Measurements from ENCODE around the gene ARHGAP5.

The ARHGAP5 gene

DNA sequence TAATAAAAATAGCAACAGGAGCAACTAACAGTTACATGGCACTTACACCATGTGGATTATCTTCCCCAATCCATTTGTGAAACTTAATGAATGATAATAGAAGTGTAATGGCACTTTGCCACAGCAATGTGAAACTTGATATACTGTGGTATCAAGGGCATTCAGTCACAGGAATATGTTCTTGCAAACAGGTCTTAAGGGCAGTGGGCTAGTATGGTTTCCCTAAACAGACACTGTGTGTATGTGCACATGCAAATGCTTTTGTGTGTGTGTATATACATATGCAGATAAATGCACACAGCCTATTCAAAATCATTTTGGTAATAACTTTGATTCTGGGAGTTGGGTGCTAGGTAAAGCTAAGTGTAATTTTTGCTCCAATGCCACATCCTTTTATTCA is 26.2 kb upstream of the ARHGAP5 start:
- Histone ChIP-seq H3K4me3 (ENCODE audit: low read length) (no peak overlapping the region), H3K4me1 (ENCODE audit: insufficient read depth, low read length) (0 out of 2 replicates have a peak, but pooled peaks cover 5% of the 10 kb centered on the region), H3K9me3 (ENCODE audit: insufficient read depth, low read depth, low read length) (0 out of 2 replicates have a peak, but pooled peaks cover 3% of the 10 kb centered on the region), H3K9ac (ENCODE audit: low read depth, low read length) (no peak overlapping the region), H3K27ac (ENCODE audit: low read depth, low read length) (no peak overlapping the region), H3K36me3 (ENCODE audit: insufficient read depth, low read length) (no peaks in the 10 kb centered on the region), H3K27me3 (ENCODE audit: insufficient read depth, low read length) (no peaks in the 10 kb centered on the region)

DNA sequence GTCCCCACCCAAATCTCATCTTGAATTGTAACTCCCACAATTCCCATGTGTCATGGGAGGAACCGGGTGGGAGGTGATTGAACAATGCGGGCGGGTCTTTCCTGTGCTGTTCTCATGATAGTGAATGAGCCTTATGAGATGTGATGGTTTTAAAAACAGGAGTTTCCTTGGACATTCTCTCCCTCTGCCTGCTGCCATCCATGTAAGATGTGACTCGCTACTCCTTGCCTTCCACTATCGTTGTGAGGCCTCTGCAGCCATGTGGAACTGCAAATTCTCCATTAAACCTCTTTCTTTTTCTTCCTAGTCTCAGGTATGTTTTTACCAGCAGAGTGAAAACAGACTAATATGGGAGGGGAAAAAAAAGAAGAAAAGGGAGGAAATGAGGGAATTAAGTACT is 22.6 kb upstream of the ARHGAP5 start:
- Histone ChIP-seq H3K27me3 (ENCODE audit: insufficient read depth, low read length) (no peaks in the 10 kb centered on the region), H3K36me3 (ENCODE audit: insufficient read depth, low read length) (no peaks in the 10 kb centered on the region)
- WGBS = 91% methylated on average over 5 of the region's 5 CpGs

DNA sequence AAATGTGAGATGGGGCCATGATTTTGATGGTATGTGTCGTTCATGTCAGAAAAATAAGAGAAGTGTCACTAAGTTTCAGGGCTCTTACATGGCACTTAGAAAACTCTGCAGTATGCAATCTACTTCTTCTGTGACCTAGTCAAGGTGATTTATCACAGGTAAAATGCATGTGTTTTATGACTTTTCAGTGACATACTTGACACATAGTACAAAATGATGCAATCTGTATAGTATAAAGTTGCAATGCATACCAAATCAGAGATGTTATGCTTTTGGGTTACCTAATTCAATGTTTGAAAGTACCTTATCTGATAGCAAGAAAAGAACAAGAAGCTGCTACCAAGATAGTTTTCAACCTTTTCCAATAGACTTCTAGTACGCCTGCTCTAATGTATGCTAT is 21.9 kb upstream of the ARHGAP5 start:
- H3K4me3 ChIP-seq (ENCODE audit: low read length) = no peak overlapping the region
- H3K27ac ChIP-seq (ENCODE audit: low read depth, low read length) = no peak overlapping the region
- H3K9ac ChIP-seq (ENCODE audit: low read depth, low read length) = no peak overlapping the region
- peaks cover 8% of the 10 kb centered on the region; the same call in 1 of the 2 replicates for H3K4me1 ChIP-seq (ENCODE audit: insufficient read depth, low read length)
- 0 out of 2 replicates have a peak, but pooled peaks cover 3% of the 10 kb centered on the region for H3K9me3 ChIP-seq (ENCODE audit: insufficient read depth, low read depth, low read length)
- 44% methylated on average over 1 of the region's 2 CpGs for WGBS
- no peaks in the 10 kb centered on the region for H3K36me3 ChIP-seq (ENCODE audit: insufficient read depth, low read length)
- H3K27me3 ChIP-seq (ENCODE audit: insufficient read depth, low read length) = no peaks in the 10 kb centered on the region

More for the DNA sequence above, 22.6 kb upstream of the ARHGAP5 start:
- H3K4me3 ChIP-seq (ENCODE audit: low read length) = no peak overlapping the region
- H3K9me3 ChIP-seq (ENCODE audit: insufficient read depth, low read depth, low read length) = 0 out of 2 replicates have a peak, but pooled peaks cover 3% of the 10 kb centered on the region
- peaks cover 5% of the 10 kb centered on the region; the same call in 1 of the 2 replicates for H3K4me1 ChIP-seq (ENCODE audit: insufficient read depth, low read length)
- no peak overlapping the region for H3K27ac ChIP-seq (ENCODE audit: low read depth, low read length)
- no peak overlapping the region for H3K9ac ChIP-seq (ENCODE audit: low read depth, low read length)

DNA sequence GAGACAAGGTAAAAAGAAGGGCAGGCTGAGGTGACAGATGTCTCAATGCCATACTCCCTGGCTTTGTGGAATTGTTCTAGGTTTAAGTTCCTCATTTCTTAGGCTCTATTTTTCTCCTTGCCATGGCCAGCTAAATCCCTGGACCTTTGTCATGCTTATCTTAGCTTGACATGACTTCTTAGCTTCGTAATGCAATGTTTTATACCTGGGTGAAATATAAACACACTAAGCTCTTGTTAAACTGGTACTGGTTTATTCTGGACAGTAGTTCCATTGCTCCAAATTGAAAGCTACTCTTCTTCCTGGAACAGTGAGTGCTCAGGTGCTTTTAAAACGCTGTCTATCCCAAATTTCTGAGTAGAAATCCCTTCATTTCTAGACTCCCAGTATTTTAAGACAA is 17.4 kb upstream of the ARHGAP5 start:
- H3K27ac ChIP-seq (ENCODE audit: low read depth, low read length) = no peak overlapping the region
- H3K4me3 ChIP-seq (ENCODE audit: low read length) = no peak overlapping the region
- no peaks in the 10 kb centered on the region for H3K27me3 ChIP-seq (ENCODE audit: insufficient read depth, low read length)
- no peaks in the 10 kb centered on the region for H3K9me3 ChIP-seq (ENCODE audit: insufficient read depth, low read depth, low read length)
- peaks cover 8% of the 10 kb centered on the region; the same call in 1 of the 2 replicates for H3K4me1 ChIP-seq (ENCODE audit: insufficient read depth, low read length)
- no peaks in the 10 kb centered on the region for H3K36me3 ChIP-seq (ENCODE audit: insufficient read depth, low read length)
- 74% methylated on average over 2 of the region's 2 CpGs for WGBS
- no peak overlapping the region for H3K9ac ChIP-seq (ENCODE audit: low read depth, low read length)

DNA sequence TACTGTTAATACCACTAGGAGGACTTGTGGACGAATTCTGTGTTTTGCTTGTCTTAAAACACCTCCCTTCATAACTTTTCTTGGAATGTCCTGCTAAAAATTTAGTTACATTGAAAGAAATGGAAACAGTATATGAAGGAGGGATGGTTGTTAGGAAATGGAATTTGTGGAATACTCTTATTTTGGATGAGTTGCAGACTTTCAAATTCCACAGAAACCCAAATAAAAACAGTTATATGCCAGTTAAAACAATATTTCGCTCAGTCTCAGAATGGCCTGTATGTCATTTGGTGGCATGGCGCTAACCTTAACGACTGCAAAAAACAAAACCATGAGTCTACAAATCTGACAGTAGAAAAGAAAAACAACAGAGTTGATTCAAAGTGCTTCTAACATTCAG is 12.2 kb upstream of the ARHGAP5 start:
- H3K36me3 ChIP-seq (ENCODE audit: insufficient read depth, low read length) = no peaks in the 10 kb centered on the region
- no peaks in the 10 kb centered on the region for H3K27me3 ChIP-seq (ENCODE audit: insufficient read depth, low read length)
- H3K9me3 ChIP-seq (ENCODE audit: insufficient read depth, low read depth, low read length) = no peaks in the 10 kb centered on the region
- no peaks in the 10 kb centered on the region for H3K4me1 ChIP-seq (ENCODE audit: insufficient read depth, low read length)
- WGBS = 96% methylated on average over 4 of the region's 4 CpGs
- no peak overlapping the region for H3K27ac ChIP-seq (ENCODE audit: low read depth, low read length)
- H3K9ac ChIP-seq (ENCODE audit: low read depth, low read length) = no peak overlapping the region
- H3K4me3 ChIP-seq (ENCODE audit: low read length) = no peak overlapping the region

DNA sequence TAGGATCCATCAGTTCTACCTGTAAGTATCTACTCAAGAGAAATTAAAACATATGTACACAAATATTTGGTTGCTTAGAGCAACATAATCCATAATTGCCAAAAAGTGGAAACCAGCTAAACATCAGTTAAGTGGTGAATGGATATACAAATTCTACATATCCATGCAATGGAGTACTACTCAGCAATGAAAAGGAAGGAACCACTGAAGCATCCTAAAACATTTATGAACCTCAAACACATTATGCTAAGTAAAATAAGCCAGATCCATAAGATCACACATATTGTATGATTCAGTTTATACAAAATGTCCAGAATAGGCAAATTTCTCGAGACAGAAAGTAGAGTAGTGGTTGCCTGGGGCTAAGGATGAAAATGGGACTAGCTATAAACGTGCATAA is 8.4 kb upstream of the ARHGAP5 start:
- no peak overlapping the region for H3K27ac ChIP-seq (ENCODE audit: low read depth, low read length)
- no peaks in the 10 kb centered on the region for H3K4me1 ChIP-seq (ENCODE audit: insufficient read depth, low read length)
- no peaks in the 10 kb centered on the region for H3K27me3 ChIP-seq (ENCODE audit: insufficient read depth, low read length)
- 93% methylated on average over 2 of the region's 2 CpGs for WGBS
- H3K4me3 ChIP-seq (ENCODE audit: low read length) = no peak overlapping the region
- H3K9ac ChIP-seq (ENCODE audit: low read depth, low read length) = no peak overlapping the region
- no peaks in the 10 kb centered on the region for H3K9me3 ChIP-seq (ENCODE audit: insufficient read depth, low read depth, low read length)
- no peaks in the 10 kb centered on the region for H3K36me3 ChIP-seq (ENCODE audit: insufficient read depth, low read length)

DNA sequence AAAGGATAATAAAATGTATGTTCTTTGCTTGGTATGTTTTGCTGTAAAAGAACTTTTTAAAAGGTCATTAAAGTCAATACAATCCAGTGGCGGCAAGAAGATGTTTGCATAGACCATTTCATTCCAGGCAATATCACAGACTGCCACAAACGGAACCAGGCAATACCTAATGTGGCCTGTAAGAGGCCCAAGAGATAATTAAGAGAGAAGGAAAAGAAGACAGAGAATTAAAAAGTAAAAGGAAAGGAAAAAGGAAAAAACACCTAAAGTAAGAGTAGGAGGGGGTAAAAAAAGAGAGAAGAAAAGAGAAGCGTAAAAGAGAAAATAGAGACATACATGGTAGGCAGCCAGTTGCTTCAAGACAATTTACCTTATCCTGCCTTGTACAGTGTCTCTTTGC is 6.8 kb upstream of the ARHGAP5 start:
- no peak overlapping the region for H3K27ac ChIP-seq (ENCODE audit: low read depth, low read length)
- no peak overlapping the region for H3K4me3 ChIP-seq (ENCODE audit: low read length)
- peaks cover 11% of the 10 kb centered on the region for H3K4me1 ChIP-seq (ENCODE audit: insufficient read depth, low read length)
- no peaks in the 10 kb centered on the region for H3K36me3 ChIP-seq (ENCODE audit: insufficient read depth, low read length)
- H3K9ac ChIP-seq (ENCODE audit: low read depth, low read length) = no peak overlapping the region
- WGBS = 96% methylated on average over 3 of the region's 3 CpGs
- no peaks in the 10 kb centered on the region for H3K27me3 ChIP-seq (ENCODE audit: insufficient read depth, low read length)
- no peaks in the 10 kb centered on the region for H3K9me3 ChIP-seq (ENCODE audit: insufficient read depth, low read depth, low read length)

DNA sequence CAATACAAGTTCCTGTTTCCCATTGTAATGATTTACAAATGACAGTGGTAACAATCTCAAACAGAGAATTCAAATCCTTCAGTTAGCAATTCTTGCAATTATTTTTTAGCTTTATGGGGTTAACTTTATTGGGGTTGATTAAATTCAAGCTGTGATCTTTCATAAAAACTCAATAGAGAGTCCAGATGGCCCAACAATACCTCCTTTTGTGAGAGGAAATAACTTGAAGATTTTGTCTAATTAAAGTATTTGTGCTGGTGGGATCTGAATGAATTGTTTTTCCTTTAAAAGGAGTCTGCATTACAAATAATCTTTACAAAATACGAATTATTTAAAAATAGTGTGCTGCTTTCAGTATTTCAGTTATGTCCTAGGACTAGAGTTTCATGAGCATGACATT is 4.4 kb upstream of the ARHGAP5 start:
- Histone ChIP-seq H3K36me3 (ENCODE audit: insufficient read depth, low read length) (no peaks in the 10 kb centered on the region), H3K9ac (ENCODE audit: low read depth, low read length) (no peak overlapping the region), H3K4me3 (ENCODE audit: low read length) (no peak overlapping the region), H3K27ac (ENCODE audit: low read depth, low read length) (no peak overlapping the region), H3K9me3 (ENCODE audit: insufficient read depth, low read depth, low read length) (no peaks in the 10 kb centered on the region), H3K27me3 (ENCODE audit: insufficient read depth, low read length) (no peaks in the 10 kb centered on the region), H3K4me1 (ENCODE audit: insufficient read depth, low read length) (peaks cover 15% of the 10 kb centered on the region)
- no CpG with 5 or more reads among the region's 1 CpG for WGBS

DNA sequence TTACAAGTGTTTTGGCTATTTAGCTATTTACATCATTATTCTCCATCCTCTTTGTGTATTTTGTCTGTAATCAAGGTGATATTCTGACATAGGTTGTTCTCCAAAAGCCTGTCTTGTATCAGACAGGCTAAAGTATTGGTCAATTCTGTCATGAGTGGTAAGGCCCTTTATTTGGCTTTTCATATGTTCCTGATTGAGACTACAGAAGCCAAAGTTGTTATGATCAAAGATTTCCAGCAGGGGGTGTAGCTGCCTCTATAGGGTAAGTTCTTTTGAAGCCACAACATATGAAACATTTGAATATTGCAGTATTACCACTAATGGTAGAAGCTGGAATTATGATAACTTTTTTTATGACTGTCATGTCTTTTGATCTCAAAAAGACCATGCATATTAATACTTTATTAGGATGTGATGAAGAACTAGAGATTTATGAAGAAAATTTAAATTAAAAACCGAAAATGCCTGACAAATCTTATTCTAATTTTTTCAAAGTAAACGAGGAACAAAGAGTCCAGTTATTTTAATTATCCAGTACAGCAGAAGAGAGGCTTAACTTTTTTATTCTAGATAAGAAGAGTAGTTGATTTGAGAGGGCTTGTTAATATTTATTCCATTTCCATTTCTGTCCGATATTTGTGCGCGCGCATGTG is 3.4 kb upstream of the ARHGAP5 start:
- Histone ChIP-seq H3K9ac (ENCODE audit: low read depth, low read length) (no peak overlapping the region), H3K4me1 (ENCODE audit: insufficient read depth, low read length) (peaks cover 16% of the 10 kb centered on the region), H3K36me3 (ENCODE audit: insufficient read depth, low read length) (no peaks in the 10 kb centered on the region), H3K27me3 (ENCODE audit: insufficient read depth, low read length) (no peaks in the 10 kb centered on the region), H3K27ac (ENCODE audit: low read depth, low read length) (no peak overlapping the region), H3K4me3 (ENCODE audit: low read length) (no peak overlapping the region), H3K9me3 (ENCODE audit: insufficient read depth, low read depth, low read length) (no peaks in the 10 kb centered on the region)
- WGBS = 100% methylated on average over 2 of the region's 6 CpGs

DNA sequence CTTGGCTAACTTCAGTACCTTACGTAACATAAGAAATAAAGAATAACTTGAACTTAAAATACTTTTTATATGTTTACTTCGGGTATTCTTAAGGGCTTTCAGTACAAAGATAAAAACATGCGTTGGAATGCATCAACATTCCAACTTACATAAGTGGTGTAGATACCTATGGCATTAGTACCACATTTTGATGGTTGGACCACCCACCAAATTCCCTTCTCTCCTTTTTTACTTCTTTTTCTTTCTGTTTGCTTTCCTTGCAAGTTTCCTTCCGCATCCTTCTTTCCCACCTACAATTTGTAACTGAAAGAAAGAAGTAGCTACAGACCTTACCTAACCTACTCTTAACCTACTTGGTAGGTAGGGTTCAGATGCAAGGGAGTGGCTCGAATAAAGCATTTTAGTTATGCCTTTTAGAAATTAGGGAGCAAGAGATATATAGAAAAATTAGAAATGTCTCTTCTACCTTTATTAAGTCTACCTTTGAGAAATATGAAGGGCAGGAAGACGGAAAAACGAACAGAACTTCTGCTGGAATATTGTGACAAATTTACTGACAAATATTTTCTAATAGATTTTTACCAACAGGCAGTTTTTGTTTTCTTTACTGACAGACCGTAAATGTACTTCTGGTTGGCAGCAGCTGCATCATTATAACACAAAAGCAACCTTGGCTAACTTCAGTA is 2.1 kb upstream of the ARHGAP5 start:
- Histone ChIP-seq H3K4me1 (ENCODE audit: insufficient read depth, low read length) (peaks cover 30% of the 10 kb centered on the region), H3K4me3 (ENCODE audit: low read length) (peak overlapping the region; percentile 85), H3K9ac (ENCODE audit: low read depth, low read length) (peak overlapping the region; percentile 88; the same call in 1 of the 2 replicates), H3K27me3 (ENCODE audit: insufficient read depth, low read length) (no peaks in the 10 kb centered on the region), H3K9me3 (ENCODE audit: insufficient read depth, low read depth, low read length) (no peaks in the 10 kb centered on the region), H3K27ac (ENCODE audit: low read depth, low read length) (no peak overlapping the region), H3K36me3 (ENCODE audit: insufficient read depth, low read length) (no peaks in the 10 kb centered on the region)
- WGBS = 77% methylated on average over 5 of the region's 8 CpGs

DNA sequence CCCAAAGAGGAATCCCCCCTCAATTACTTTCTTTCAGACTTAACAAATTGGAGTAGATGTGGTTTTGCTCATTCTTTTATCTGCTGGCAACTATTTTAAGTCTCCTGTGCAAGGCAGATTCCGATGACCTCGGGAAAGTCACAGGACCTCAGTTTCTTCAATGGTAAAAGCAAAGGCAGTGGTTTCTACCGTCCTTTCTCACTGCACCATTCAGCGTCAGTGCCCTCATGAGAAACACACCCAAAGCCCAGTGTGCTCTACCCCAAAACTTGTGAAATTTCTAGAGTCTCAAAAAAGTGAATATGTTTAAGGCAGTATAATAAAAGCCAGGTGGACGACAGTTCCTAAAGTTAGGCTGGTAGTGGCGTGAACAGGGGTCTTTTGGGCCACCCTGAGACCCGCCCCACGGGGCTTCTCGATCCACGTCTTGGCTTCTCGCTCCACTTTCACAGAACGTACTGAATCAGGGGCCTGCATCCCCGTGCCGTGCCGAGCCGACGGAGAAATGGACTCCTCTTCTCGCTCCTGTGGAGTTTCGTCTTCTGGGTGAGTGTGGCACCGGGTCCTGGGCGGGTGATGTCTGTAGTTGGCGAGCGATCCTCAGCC is 1.3 kb upstream of the ARHGAP5 start:
- Histone ChIP-seq H3K36me3 (ENCODE audit: insufficient read depth, low read length) (no peaks in the 10 kb centered on the region), H3K4me1 (ENCODE audit: insufficient read depth, low read length) (peaks cover 35% of the 10 kb centered on the region), H3K27ac (ENCODE audit: low read depth, low read length) (peak overlapping the region; percentile 87), H3K4me3 (ENCODE audit: low read length) (peak overlapping the region; percentile 85), H3K9ac (ENCODE audit: low read depth, low read length) (peak overlapping the region; percentile 88), H3K27me3 (ENCODE audit: insufficient read depth, low read length) (no peaks in the 10 kb centered on the region), H3K9me3 (ENCODE audit: insufficient read depth, low read depth, low read length) (no peaks in the 10 kb centered on the region)
- 1% methylated on average over 23 of the region's 23 CpGs for WGBS
